Common myeloid progenitor, CD34-positive (primary cell): ENCODE data around the gene CLIP4.

Experiments used
- CTCF ChIA-PET: fragments of 350-600 bp; sonication (Branson Sonifier 250); formaldehyde crosslinking; loops from one replicate; lab custom pipeline; 2021; ENCODE audit warnings: antibody characterized with exemption; lab: Charles Lee
- POLR2A ChIA-PET: fragments of 350-600 bp; sonication (Branson Sonifier 250); formaldehyde crosslinking; loops from one replicate; lab custom pipeline; 2021; ENCODE audit warnings: antibody characterized with exemption; lab: Charles Lee
- DNase-seq, 3 donors: peaks; one replicate each; pipeline versions ENCODE4 v3.0.0 to v3.0.0-alpha.2; 2013
- H3K27ac ChIP-seq, 2 experiments: 1 replicate in 1 of 2; 2 replicates in 1 of 2; pipeline ENCODE4 v1.7.0; 2013; ENCODE audit warnings: inconsistent platforms in 2 of 2, low read length in 2 of 2, mild to moderate bottlenecking in 2 of 2, low read depth in 1 of 2, moderate library complexity in 1 of 2; ENCODE audit not compliant: severe bottlenecking in 2 of 2, insufficient read depth in 1 of 2, poor library complexity in 1 of 2
- H3K27me3 ChIP-seq, 5 experiments: replicated peaks in 2 of 5; 1 replicate in 3 of 5; 2 replicates in 2 of 5; pipeline versions ENCODE4 v1.6.1 to v1.7.0; 2013; ENCODE audit warnings: low read length in 4 of 5, mild to moderate bottlenecking in 2 of 5, moderate library complexity in 2 of 5, inconsistent platforms in 1 of 5; ENCODE audit not compliant: insufficient read depth in 5 of 5, control insufficient read depth in 4 of 5
- H3K36me3 ChIP-seq, 4 experiments: 1 replicate in 2 of 4; 2 replicates in 2 of 4; pipeline versions ENCODE4 v1.6.1 to v1.7.0; 2013; ENCODE audit warnings: low read length in 3 of 4, control low read depth in 1 of 4, mild to moderate bottlenecking in 1 of 4; ENCODE audit not compliant: control insufficient read depth in 4 of 4, insufficient read depth in 4 of 4
- H3K4me1 ChIP-seq, 4 experiments: 1 replicate in 3 of 4; 2 replicates in 1 of 4; pipeline versions ENCODE4 v1.6.1 to v1.7.1; 2013; ENCODE audit warnings: low read length in 3 of 4, mild to moderate bottlenecking in 3 of 4, control low read depth in 1 of 4, inconsistent platforms in 1 of 4, moderate library complexity in 1 of 4; ENCODE audit not compliant: control insufficient read depth in 4 of 4, insufficient read depth in 4 of 4; ENCODE audit errors: control extremely low read depth in 1 of 4
- H3K4me3 ChIP-seq, 7 experiments: 1 replicate in 4 of 7; 2 replicates in 3 of 7; pipeline versions ENCODE4 v1.5.1 to v1.7.0; 2013; ENCODE audit warnings: mild to moderate bottlenecking in 7 of 7, low read length in 6 of 7, moderate library complexity in 6 of 7, inconsistent platforms in 2 of 7, low read depth in 2 of 7, control low read depth in 1 of 7; ENCODE audit not compliant: insufficient read depth in 4 of 7, control insufficient read depth in 1 of 7; ENCODE audit errors: extremely low read depth in 1 of 7
- H3K9me3 ChIP-seq, 5 experiments: 1 replicate in 4 of 5; 2 replicates in 1 of 5; pipeline versions ENCODE4 v1.6.1 to v1.7.1; 2013; ENCODE audit warnings: low read length in 4 of 5, mild to moderate bottlenecking in 2 of 5, inconsistent platforms in 1 of 5, low read depth in 1 of 5, moderate library complexity in 1 of 5; ENCODE audit not compliant: control insufficient read depth in 4 of 5, insufficient read depth in 2 of 5; ENCODE audit errors: control extremely low read depth in 1 of 5
- WGBS: methylation state at CpG from one replicate; pipeline ENCODE4 v1.1.5; 2013; ENCODE audit not compliant: insufficient coverage; 5-methylcytosine and 5-hydroxymethylcytosine counted together

CLIP4 gene

DNA sequence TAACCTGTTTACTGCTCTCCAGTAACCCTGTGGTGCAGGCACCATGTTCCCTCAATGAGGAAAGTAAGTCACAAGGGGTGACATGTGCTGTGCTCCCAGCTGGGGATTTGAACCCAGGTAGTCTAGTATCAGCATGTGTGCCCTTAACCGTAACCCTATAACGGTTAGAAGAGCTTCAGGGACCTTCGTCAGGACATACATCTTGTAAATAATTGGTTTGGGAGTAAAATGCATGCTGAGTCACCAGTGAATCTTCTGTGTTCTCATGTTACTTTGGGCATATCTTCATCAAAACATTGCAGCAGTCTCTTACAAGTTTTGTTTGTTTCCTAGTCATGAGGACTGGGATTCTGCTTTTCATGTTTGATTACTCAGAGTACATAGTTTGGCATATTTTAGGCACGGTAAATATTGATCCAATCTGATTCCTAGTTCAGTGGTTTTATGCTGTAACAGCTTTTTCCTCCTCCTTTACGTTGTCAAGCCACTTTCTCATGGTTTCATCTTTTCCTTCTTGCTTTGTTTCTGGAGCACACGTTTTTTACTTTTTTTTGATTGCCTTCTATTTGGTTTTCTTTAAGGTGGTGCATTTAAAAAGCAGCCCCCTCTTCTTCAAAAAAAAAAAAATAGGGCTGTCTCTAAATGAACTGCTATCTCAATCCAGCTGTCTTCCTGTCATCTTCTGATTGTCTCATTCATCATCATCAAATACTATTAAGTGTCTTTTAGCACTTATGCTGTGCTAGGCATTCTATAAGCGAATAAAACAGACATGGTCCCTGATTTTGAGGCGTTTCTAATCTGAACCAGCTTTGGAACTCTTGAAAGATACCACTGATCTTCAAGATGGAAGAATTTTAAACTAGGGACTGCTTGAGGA lies 50.4 kb downstream of the CLIP4 start:
- no peaks in the 10 kb centered on the region for H3K4me1 ChIP-seq
- DNase-seq: no peak
- no peak overlapping the region for H3K4me3 ChIP-seq
- 93% methylated on average over 6 of the region's 8 CpGs for WGBS
- peaks cover 0 to 6% (median 0%) of the 10 kb centered on the region in 5 experiments for H3K9me3 ChIP-seq
- POLR2A ChIA-PET: no interaction called here
- CTCF ChIA-PET: interaction anchor here (1.5 kb wide), 1 partner anchor 12 kb away, joined by 4 read pairs; no protein-coding TSS in a partner anchor
- H3K36me3 ChIP-seq: peaks cover 5 to 53% (median 24%) of the 10 kb centered on the region in 4 experiments
- no peaks in the 10 kb centered on the region for H3K27me3 ChIP-seq
- H3K27ac ChIP-seq: no peak overlapping the region

DNA sequence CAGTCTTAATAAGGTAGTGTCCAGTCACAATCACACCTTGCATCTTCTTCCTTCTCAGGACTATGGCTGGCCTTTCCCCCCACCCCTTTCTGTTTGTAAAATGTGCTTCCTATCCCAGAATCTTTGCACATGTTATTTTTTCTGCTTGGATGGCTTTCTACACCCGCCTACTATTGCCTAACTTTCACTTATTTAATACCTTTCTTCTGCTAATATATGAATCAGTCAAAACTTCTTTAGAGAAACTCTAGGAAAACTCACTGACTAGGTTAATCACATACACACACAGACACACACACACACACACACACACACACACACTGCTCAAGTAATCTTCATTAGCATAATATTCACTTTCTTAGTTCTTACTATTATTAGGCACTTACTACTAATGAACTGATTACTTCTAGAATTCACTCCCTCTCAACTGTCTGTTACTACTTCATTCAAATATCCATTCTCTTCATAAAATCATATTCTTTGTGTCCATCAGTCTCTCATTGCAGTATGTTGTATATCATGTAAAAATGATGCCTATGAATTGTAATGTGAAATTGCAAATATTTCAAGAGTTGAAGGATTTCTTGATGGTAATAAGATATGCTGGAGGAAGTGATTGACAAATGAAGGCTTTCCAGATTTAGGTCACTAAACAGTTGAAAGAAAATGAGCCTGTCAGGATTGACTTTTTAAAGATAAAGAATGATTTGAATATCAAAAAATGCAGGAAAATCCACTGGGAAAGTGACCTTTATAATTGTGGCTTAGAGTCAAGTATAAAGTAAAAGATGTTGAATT lies 51.2 kb downstream of the CLIP4 start:
- 100% methylated on average over 1 of the region's 1 CpG for WGBS
- H3K4me3 ChIP-seq: no peak overlapping the region
- H3K9me3 ChIP-seq: peaks cover 0 to 6% (median 0%) of the 10 kb centered on the region in 5 experiments
- H3K27me3 ChIP-seq: no peaks in the 10 kb centered on the region
- peaks cover 5 to 55% (median 25%) of the 10 kb centered on the region in 4 experiments for H3K36me3 ChIP-seq
- CTCF ChIA-PET: interaction anchor here (1.5 kb wide), 1 partner anchor 11 kb away, joined by 4 read pairs; no protein-coding TSS in a partner anchor
- no peaks in the 10 kb centered on the region for H3K4me1 ChIP-seq
- H3K27ac ChIP-seq: no peak overlapping the region
- no peak for DNase-seq
- POLR2A ChIA-PET: no interaction called here

DNA sequence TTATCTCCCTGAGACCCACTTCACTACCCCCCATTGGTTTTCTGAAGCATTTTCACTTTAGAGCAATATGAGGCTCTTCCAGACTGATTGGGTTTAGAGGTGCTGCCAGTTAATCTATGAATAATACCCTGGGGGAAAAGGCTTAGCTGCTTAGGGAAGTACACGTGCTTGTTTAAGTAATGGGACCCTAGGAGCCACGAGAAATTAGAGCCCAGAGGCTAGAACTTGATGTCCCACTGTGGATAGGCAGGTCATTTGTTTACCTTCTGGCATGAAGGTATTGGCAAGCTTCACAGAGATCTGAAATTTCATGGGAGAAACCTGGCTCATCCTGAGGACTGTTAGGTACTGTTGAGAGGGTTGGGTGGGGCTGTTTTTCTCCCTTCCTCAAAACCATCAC lies 59.7 kb downstream of the CLIP4 start:
- Histone ChIP-seq H3K4me3 (no peak overlapping the region), H3K4me1 (no peaks in the 10 kb centered on the region), H3K9me3 (peaks cover 0 to 2% (median 0%) of the 10 kb centered on the region in 5 experiments), H3K27me3 (no peaks in the 10 kb centered on the region), H3K36me3 (peaks cover 6 to 56% (median 24%) of the 10 kb centered on the region in 4 experiments), H3K27ac (no peak overlapping the region)
- POLR2A ChIA-PET: no interaction called here
- no peak for DNase-seq
- CTCF ChIA-PET: no interaction called here
- WGBS: 94% methylated on average over 2 of the region's 2 CpGs

DNA sequence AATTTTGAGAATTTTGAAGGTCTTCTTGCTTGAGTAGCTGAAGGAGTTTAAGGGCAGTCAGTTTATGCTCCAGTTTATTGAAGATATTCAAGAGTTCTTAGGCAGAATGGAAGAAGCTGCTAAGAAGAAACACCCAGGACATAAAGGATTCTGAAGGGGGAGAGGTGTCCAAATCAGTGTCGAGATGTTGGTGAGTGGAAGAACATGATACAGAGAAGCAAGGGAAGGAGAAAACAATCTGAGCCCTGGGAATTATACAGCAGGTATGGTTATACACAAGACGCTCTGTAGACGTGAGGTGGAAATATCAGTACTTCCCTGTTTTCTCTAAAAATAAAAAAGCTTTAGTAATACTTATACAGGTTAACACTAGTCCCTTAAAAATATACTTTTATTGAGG lies 60.1 kb downstream of the CLIP4 start:
- H3K27ac ChIP-seq: no peak overlapping the region
- no peaks in the 10 kb centered on the region for H3K4me1 ChIP-seq
- no peak overlapping the region for H3K4me3 ChIP-seq
- POLR2A ChIA-PET: no interaction called here
- peaks cover 0 to 2% (median 0%) of the 10 kb centered on the region in 5 experiments for H3K9me3 ChIP-seq
- CTCF ChIA-PET: no interaction called here
- WGBS: 100% methylated on average over 1 of the region's 3 CpGs
- no peak for DNase-seq
- H3K36me3 ChIP-seq: peaks cover 6 to 56% (median 24%) of the 10 kb centered on the region in 4 experiments
- no peaks in the 10 kb centered on the region for H3K27me3 ChIP-seq

DNA sequence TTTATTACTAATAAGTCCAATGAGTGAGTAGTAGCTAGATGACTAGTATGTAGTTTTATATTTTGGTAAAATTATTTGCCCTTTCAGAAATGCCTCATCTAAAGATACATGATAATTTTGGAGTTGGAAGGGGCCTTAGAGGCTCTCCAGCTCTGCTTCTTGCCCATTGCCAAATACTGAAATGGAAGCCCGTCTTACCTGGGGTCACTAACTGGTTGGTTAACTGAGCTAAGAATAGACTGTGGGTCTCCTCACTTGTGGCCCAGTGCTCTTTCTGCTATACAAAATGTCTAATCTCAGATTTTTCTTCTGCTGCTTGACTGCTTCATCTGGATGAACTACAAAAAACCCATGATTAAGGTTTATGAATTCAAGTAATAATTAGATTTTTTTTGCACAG lies 67.1 kb downstream of the CLIP4 start:
- ChIA-PET CTCF (no interaction called here), POLR2A (no interaction called here)
- Histone ChIP-seq H3K4me3 (no peak overlapping the region), H3K27me3 (no peaks in the 10 kb centered on the region), H3K27ac (no peak overlapping the region), H3K4me1 (no peaks in the 10 kb centered on the region), H3K9me3 (peaks cover 0 to 3% (median under 1%) of the 10 kb centered on the region in 5 experiments), H3K36me3 (peaks cover 1 to 26% (median 4%) of the 10 kb centered on the region in 4 experiments)
- WGBS: 100% methylated on average over 1 of the region's 1 CpG
- DNase-seq: no peak

DNA sequence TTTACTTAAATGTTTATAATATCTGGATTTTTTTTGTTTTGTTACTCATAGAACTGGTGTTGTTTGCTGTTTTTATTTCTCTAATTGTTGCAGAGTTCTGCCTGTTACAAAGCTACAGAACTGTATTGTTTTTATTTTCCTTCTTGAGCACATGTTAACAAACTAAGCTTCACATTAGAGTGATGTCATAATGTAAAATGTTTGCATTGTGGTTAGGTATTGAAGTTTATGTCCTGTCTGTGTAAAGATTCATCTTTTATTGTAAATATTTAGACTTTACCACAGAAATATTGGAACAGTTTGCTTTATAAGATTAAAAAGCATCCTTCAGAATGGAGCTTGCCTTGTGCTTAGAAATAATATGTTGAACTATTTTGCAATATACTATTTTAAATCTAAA lies 67.7 kb downstream of the CLIP4 start:
- ChIA-PET POLR2A (no interaction called here), CTCF (no interaction called here)
- H3K27me3 ChIP-seq: no peaks in the 10 kb centered on the region
- H3K4me1 ChIP-seq: no peaks in the 10 kb centered on the region
- H3K9me3 ChIP-seq: peaks cover 0 to 5% (median 2%) of the 10 kb centered on the region in 5 experiments
- no peak overlapping the region for H3K4me3 ChIP-seq
- no peak for DNase-seq
- H3K27ac ChIP-seq: no peak overlapping the region
- peaks cover 2 to 27% (median 5%) of the 10 kb centered on the region in 4 experiments for H3K36me3 ChIP-seq
